GM12878 (cell line): Measurements from ENCODE around the gene NHERF2.

Experiments
- CEBPB ChIP-seq, 2 experiments: fragments of 150-350 bp in 1 of 2; IDR thresholded peaks; 2 replicates each; pipeline ENCODE4 v1.6.1; 2012 to 2014; ENCODE audit warnings: low read depth in 2 of 2, low read length in 2 of 2, borderline replicate concordance in 1 of 2, inconsistent platforms in 1 of 2
- CTCF ChIP-seq, 3 experiments: IDR thresholded peaks in 2 of 3; conservative IDR thresholded peaks in 1 of 3; 2 replicates each; pipeline ENCODE4 v1.5.1; 2011; ENCODE audit warnings: low read depth in 3 of 3, low read length in 3 of 3, mild to moderate bottlenecking in 3 of 3, control low read depth in 2 of 3, moderate library complexity in 2 of 3, inconsistent platforms in 1 of 3, mixed read lengths in 1 of 3; ENCODE audit not compliant: control insufficient read depth in 2 of 3, insufficient read depth in 1 of 3; ENCODE audit errors: extremely low read depth in 1 of 3
- E2F4 ChIP-seq: IDR thresholded peaks from 2 replicates; pipeline ENCODE4 v1.6.1; 2012; ENCODE audit warnings: low read depth, low read length, improper control_type of control experiment
- ELK1 ChIP-seq: IDR thresholded peaks from 2 replicates; pipeline ENCODE4 v1.6.1; 2012; ENCODE audit warnings: low read depth, low read length, improper control_type of control experiment
- EP300 ChIP-seq, 2 experiments: fragments of 150-350 bp in 1 of 2; IDR thresholded peaks; 2 replicates each; pipeline ENCODE4 v1.6.1; 2011 to 2012; ENCODE audit warnings: low read depth in 2 of 2, low read length in 2 of 2, borderline replicate concordance in 1 of 2, improper control_type of control experiment in 1 of 2, inconsistent platforms in 1 of 2; ENCODE audit not compliant: control insufficient read depth in 1 of 2
- ETV6 ChIP-seq, 2 experiments: fragments of 450-650 bp in 1 of 2; IDR thresholded peaks in 1 of 2; conservative IDR thresholded peaks in 1 of 2; 2 replicates each; pipeline ENCODE4 v1.6.1; 2014; ENCODE audit warnings: antibody characterized with exemption in 1 of 2, borderline replicate concordance in 1 of 2, low read depth in 1 of 2, mild to moderate bottlenecking in 1 of 2, moderate library complexity in 1 of 2
- EZH2 ChIP-seq: IDR thresholded peaks from 2 replicates; pipeline ENCODE4 v1.6.1; 2012; ENCODE audit warnings: low read depth, mild to moderate bottlenecking, control low read depth, inconsistent platforms, low read length, borderline replicate concordance; ENCODE audit not compliant: control insufficient read depth
- GABPA ChIP-seq: IDR thresholded peaks from 2 replicates; pipeline ENCODE4 v1.6.1; 2014; ENCODE audit warnings: antibody characterized with exemption, low read depth, mild to moderate bottlenecking, inconsistent platforms
- GATAD2B ChIP-seq: fragments of 450-650 bp; conservative IDR thresholded peaks from 2 replicates; pipeline ENCODE4 v1.6.1; 2017; ENCODE audit warnings: low read depth, mild to moderate bottlenecking, moderate library complexity
- MLLT1 ChIP-seq: fragments of 450-650 bp; IDR thresholded peaks from 2 replicates; pipeline ENCODE4 v1.6.1; 2016; ENCODE audit warnings: mild to moderate bottlenecking
- POLR2A ChIP-seq: IDR thresholded peaks from 2 replicates; pipeline ENCODE4 v1.6.1; 2011; ENCODE audit warnings: low read depth, mild to moderate bottlenecking, low read length
- POLR2AphosphoS5 ChIP-seq: IDR thresholded peaks from 2 replicates; pipeline ENCODE4 v1.6.1; 2011; ENCODE audit warnings: mild to moderate bottlenecking, low read length, inconsistent platforms
- YBX1 ChIP-seq: fragments of 450-650 bp; IDR thresholded peaks from 2 replicates; pipeline ENCODE4 v1.6.1; 2016; ENCODE audit warnings: antibody characterized with exemption
- ZBTB33 ChIP-seq: fragments of 450-650 bp; IDR thresholded peaks from 2 replicates; pipeline ENCODE4 v1.6.1; 2017; ENCODE audit warnings: mild to moderate bottlenecking

GRCh38 chr16:2075631-2076030, 48.9 kb downstream of the NHERF2 start:
- TF ChIP-seq ELK1: no peak
- TF ChIP-seq CEBPB (IDR thresholded peaks at IDR 0.05; ENCODE audit: borderline replicate concordance in 1 of 2, low read depth in 2 of 2, low read length in 2 of 2): no peak
- no peak for TF ChIP-seq CTCF (IDR thresholded peaks at IDR 0.05 in 2 of 3, conservative IDR thresholded peaks at IDR 0.05 in 1 of 3; ENCODE audit: control insufficient read depth in 2 of 3, extremely low read depth in 1 of 3, insufficient read depth in 1 of 3, low read depth in 3 of 3, low read length in 3 of 3)
- TF ChIP-seq GATAD2B: no peak
- no peak for TF ChIP-seq ZBTB33
- TF ChIP-seq ETV6 (conservative IDR thresholded peaks at IDR 0.05 in 1 of 2, IDR thresholded peaks at IDR 0.05 in 1 of 2; ENCODE audit: borderline replicate concordance in 1 of 2, low read depth in 1 of 2): no peak
- TF ChIP-seq EP300 (IDR thresholded peaks at IDR 0.05; ENCODE audit: borderline replicate concordance in 1 of 2, control insufficient read depth in 1 of 2, low read depth in 2 of 2, low read length in 2 of 2): no peak
- no peak for TF ChIP-seq POLR2AphosphoS5
- TF ChIP-seq MLLT1: no peak
- TF ChIP-seq GABPA: no peak
- TF ChIP-seq POLR2A: no peak
- no peak for TF ChIP-seq EZH2
- TF ChIP-seq E2F4: no peak
- no peak for TF ChIP-seq YBX1
